HepG2 (cell line): ENCODE results near the gene FGD4. TPM values are rescaled to one million over a fixed set of nuclear protein-coding genes. Genes with fewer than 3 reads are reported as not detected.

Source experiments
- ATAC-seq: fragments of 200-7000 bp; cut with Tn5 transposase; 3 replicates; pipeline ENCODE4 v1.9.1; 2020; ENCODE audit warnings: mild to moderate bottlenecking, moderate library complexity
- BruUV-seq: library from RNA; stranded (reverse); fragments of 400-500 nt; replicated peaks from 2 replicates; lab custom pipeline; 2021; lab: Mats Ljungman, UMichigan
- CTCF ChIA-PET: fragments of 300-600 bp; formaldehyde crosslinking; extraction: SDS; loops from one replicate; lab custom pipeline; 2021; ENCODE audit warnings: low total read pairs, inconsistent platforms, low intra/inter-chr PET ratio; lab: Yijun Ruan, JAX
- POLR2A ChIA-PET: fragments of 350-600 bp; sonication (Branson Sonifier 250); formaldehyde crosslinking; loops from one replicate; lab custom pipeline; 2020; ENCODE audit warnings: antibody characterized with exemption, inconsistent platforms; lab: Yijun Ruan, JAX
- DNase-seq: peaks from one replicate; pipeline ENCODE4 v3.0.0-alpha.2; 2015; ENCODE audit warnings: low spot score
- FAIRE-seq: peaks from 3 replicates; lab custom pipeline; 2011; peaks lifted over from hg19 to GRCh38; lab: Jason Lieb, UNC
- H2AFZ ChIP-seq: one replicate; pipeline ENCODE4 v1.6.1; 2011; ENCODE audit warnings: low read length, inconsistent platforms
- H3K27ac ChIP-seq: fragments of 300-600 bp; 3 replicates; pipeline ENCODE4 v1.8.0; 2011; ENCODE audit warnings: mixed run types, mild to moderate bottlenecking, mixed read lengths, low read length, inconsistent platforms; ENCODE audit not compliant: insufficient read depth; ENCODE audit errors: extremely low read length
- H3K27me3 ChIP-seq, 2 experiments: fragments of 200-600 bp in 1 of 2; 2 replicates in 1 of 2; 3 replicates in 1 of 2; pipeline versions ENCODE4 v1.6.0 to v1.8.0; 2011; ENCODE audit warnings: low read length in 2 of 2, mild to moderate bottlenecking in 2 of 2, moderate library complexity in 2 of 2, inconsistent platforms in 1 of 2; ENCODE audit not compliant: insufficient read depth in 2 of 2, control insufficient read depth in 1 of 2
- H3K36me3 ChIP-seq, 2 experiments: fragments of 200-600 bp in 1 of 2; replicated peaks in 1 of 2; 2 replicates in 1 of 2; 3 replicates in 1 of 2; pipeline versions ENCODE4 v1.5.1 to v1.8.0; 2011; ENCODE audit warnings: low read length in 2 of 2, inconsistent platforms in 1 of 2; ENCODE audit not compliant: insufficient read depth in 2 of 2, control insufficient read depth in 1 of 2
- H3K4me1 ChIP-seq: 2 replicates; pipeline ENCODE4 v1.5.1; 2012; ENCODE audit warnings: low read length, inconsistent platforms; ENCODE audit not compliant: insufficient read depth
- H3K4me2 ChIP-seq: 2 replicates; pipeline ENCODE4 v1.6.0; 2011; ENCODE audit warnings: low read depth, low read length, inconsistent platforms
- H3K4me3 ChIP-seq, 3 experiments: fragments of 200-600 bp in 1 of 3; sonication (generic), shearing (Covaris generic) in 1 of 3; replicated peaks in 1 of 3; 2 replicates each; pipeline ENCODE4 v1.5.1; 2011 to 2016; ENCODE audit warnings: low read length in 3 of 3, inconsistent platforms in 2 of 3, low read depth in 2 of 3, mild to moderate bottlenecking in 2 of 3, control low read depth in 1 of 3, mixed read lengths in 1 of 3; ENCODE audit not compliant: insufficient read depth in 1 of 3
- H3K79me2 ChIP-seq: one replicate; pipeline ENCODE4 v1.6.1; 2011; ENCODE audit warnings: low read length, inconsistent platforms; ENCODE audit not compliant: insufficient read depth
- H3K9ac ChIP-seq: 2 replicates; pipeline ENCODE4 v1.6.0; 2011; ENCODE audit warnings: mild to moderate bottlenecking, low read depth, low read length, inconsistent platforms; ENCODE audit not compliant: insufficient read depth
- H3K9me3 ChIP-seq: 2 replicates; pipeline ENCODE4 v1.5.1; 2012; ENCODE audit warnings: mild to moderate bottlenecking, low read length
- H4K20me1 ChIP-seq: 2 replicates; pipeline ENCODE4 v1.6.0; 2011; ENCODE audit warnings: inconsistent platforms, mild to moderate bottlenecking, low read length, moderate library complexity; ENCODE audit not compliant: insufficient read depth
- FOXP1 ChIP-seq, 2 experiments: fragments of 450-650 bp in 1 of 2; IDR thresholded peaks; 2 replicates each; pipeline ENCODE4 v1.6.1; 2017 to 2018; ENCODE audit warnings: antibody characterized with exemption in 1 of 2
- IRX3 ChIP-seq: sonication (generic); formaldehyde crosslinking; IDR thresholded peaks from 2 replicates; pipeline ENCODE4 v1.8.1; 2023; ENCODE audit warnings: mild to moderate bottlenecking, low read depth, missing genetic modification reagents, borderline replicate concordance
- MAFK ChIP-seq, 2 experiments: IDR thresholded peaks in 1 of 2; conservative IDR thresholded peaks in 1 of 2; 2 replicates each; pipeline ENCODE4 v1.6.1; 2011; ENCODE audit warnings: improper control_type of control experiment in 2 of 2, low read length in 2 of 2
- NFE2L2 ChIP-seq: fragments of 150-350 bp; IDR thresholded peaks from 2 replicates; pipeline ENCODE4 v1.6.1; 2014; ENCODE audit warnings: low read length
- ONECUT2 ChIP-seq: sonication (generic); formaldehyde crosslinking; IDR thresholded peaks from 2 replicates; pipeline ENCODE4 v1.4.0; 2020; ENCODE audit warnings: missing genetic modification reagents
- SKI ChIP-seq: fragments of 450-650 bp; IDR thresholded peaks from one replicate; pipeline ENCODE4 v1.6.1; 2018; ENCODE audit warnings: mild to moderate bottlenecking; ENCODE audit not compliant: partially characterized antibody
- ZNF547 ChIP-seq: sonication (generic); formaldehyde crosslinking; IDR thresholded peaks from 2 replicates; pipeline ENCODE4 v1.5.1; 2020; ENCODE audit warnings: mild to moderate bottlenecking, missing genetic modification reagents
- ZNF652 ChIP-seq: IDR thresholded peaks from 2 replicates; pipeline ENCODE4 v1.6.1; 2016; ENCODE audit warnings: low read depth, borderline replicate concordance
- ZNF83 ChIP-seq: sonication (generic); formaldehyde crosslinking; IDR thresholded peaks from 2 replicates; pipeline ENCODE4 v1.4.0; 2020; ENCODE audit warnings: missing genetic modification reagents, mild to moderate bottlenecking, borderline replicate concordance
- WGBS: methylation state at CpG from one replicate; pipeline ENCODE4 v1.1.6; 2017; ENCODE audit warnings: low lambda C conversion rate; 5-methylcytosine and 5-hydroxymethylcytosine counted together
- in situ Hi-C: cut with HindIII; loops from 2 replicates; pipeline ENCODE4 v1.10.0; 2017; ENCODE audit warnings: low pct_unique_long_range_greater_than_20kb; ENCODE audit not compliant: extremely low pct_ligation_motif_present
- intact Hi-C: fragments of 100-400 bp; cut with micrococcal nuclease; formaldehyde crosslinking; loops from one replicate; pipeline ENCODE4 v1.10.0; 2022; ENCODE audit not compliant: unreplicated experiment
- polyA plus RNA-seq, 8 experiments: library from polyadenylated mRNA; depleted of rRNA in 3 of 8; stranded (reverse) in 7 of 8; unstranded in 1 of 8; fragments of >200 nt; fragmentation: Illumina TruSeq in 4 of 8; extraction: Trizol in 4 of 8; gene quantifications; 2 replicates each; pipeline versions ENCODE4 v1.2.1 to v1.2.3, GENCODE V29; 2011 to 2016; ENCODE audit warnings: low read depth in 4 of 8, missing spikeins in 1 of 8, mixed read lengths in 1 of 8; ENCODE audit not compliant: insufficient read depth in 1 of 8
- total RNA-seq, 5 experiments: library from RNA; depleted of rRNA; stranded (reverse); fragments of >200 nt; fragmentation: Illumina TruSeq; extraction: Trizol; gene quantifications; 2 replicates each; pipeline ENCODE4 v1.2.3, GENCODE V29; 2016; ENCODE audit warnings: low read depth in 1 of 5
- TF ChIP-seq, protein P1 (sequence below): sonication (generic); formaldehyde crosslinking; IDR thresholded peaks from 2 replicates; pipeline ENCODE4 v1.5.1; 2020; ENCODE audit warnings: missing genetic modification reagents, mild to moderate bottlenecking, borderline replicate concordance
- TF ChIP-seq, protein P2 (sequence below): fragments of 450-650 bp; IDR thresholded peaks from 2 replicates; pipeline ENCODE4 v1.6.1; 2017; ENCODE audit warnings: mild to moderate bottlenecking
- TF ChIP-seq, protein P3 (sequence below): sonication (generic); formaldehyde crosslinking; IDR thresholded peaks from 2 replicates; pipeline ENCODE4 v1.4.0; 2020; ENCODE audit warnings: low read depth, mild to moderate bottlenecking, missing genetic modification reagents

The FGD4 gene
- total and polyA plus RNA-seq, 2 of the 13 experiments (the other 11 are each of a cell fraction or from before 2014, with no cell fraction given): 4.6 to 6.6 TPM

DNA sequence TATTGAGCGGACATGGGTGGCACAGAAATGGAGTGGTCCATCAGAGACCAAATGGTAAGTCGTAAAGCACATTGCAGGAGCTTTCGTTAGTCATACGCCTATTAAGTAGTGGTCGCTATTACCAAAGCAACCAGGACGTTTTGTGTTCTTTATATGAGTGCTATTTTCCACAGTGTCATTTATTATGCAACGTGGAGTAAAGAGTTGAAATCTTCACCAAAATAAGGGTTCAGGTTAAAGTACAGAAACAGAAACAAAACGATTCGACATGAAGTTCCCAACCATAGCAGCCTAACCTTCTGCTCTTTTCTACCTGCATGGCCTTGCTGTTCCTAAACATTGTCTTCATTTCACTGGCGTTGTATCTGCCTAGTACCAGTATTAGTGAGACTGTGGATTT lies 20.1 kb upstream of the FGD4 start:
- ATAC-seq (peak; percentile 50), DNase-seq (no peak), FAIRE-seq (no peak)
- Histone ChIP-seq H3K27me3 (0 out of 5 replicates have a peak, but pooled peaks cover 0 to 3% of the 10 kb centered on the region in 2 experiments), H3K9ac (peak overlapping the region; percentile 26; the same call in 1 of the 2 replicates), H3K27ac (no peak overlapping the region), H2AFZ (peak overlapping the region; percentile 68), H3K4me3 (peak overlapping the region; percentile 35 to 41 (median 38); a peak in 3 of 6 replicates), H4K20me1 (no peaks in the 10 kb centered on the region), H3K79me2 (no peaks in the 10 kb centered on the region), H3K4me1 (peaks cover 6% of the 10 kb centered on the region), H3K4me2 (peak overlapping the region; percentile 64), H3K36me3 (no peaks in the 10 kb centered on the region), H3K9me3 (no peaks in the 10 kb centered on the region)
- CTCF ChIA-PET: no interaction called here
- BruUV-seq: no TSS peak
- in situ Hi-C loops: no loop called here
- intact Hi-C loops: no loop called here
- 45% methylated on average over 10 of the region's 10 CpGs for WGBS
- POLR2A ChIA-PET: no interaction called here
- no peak for TF ChIP-seq ZNF83 (CRISPR knock-in tag)
- TF ChIP-seq, protein P1, sequence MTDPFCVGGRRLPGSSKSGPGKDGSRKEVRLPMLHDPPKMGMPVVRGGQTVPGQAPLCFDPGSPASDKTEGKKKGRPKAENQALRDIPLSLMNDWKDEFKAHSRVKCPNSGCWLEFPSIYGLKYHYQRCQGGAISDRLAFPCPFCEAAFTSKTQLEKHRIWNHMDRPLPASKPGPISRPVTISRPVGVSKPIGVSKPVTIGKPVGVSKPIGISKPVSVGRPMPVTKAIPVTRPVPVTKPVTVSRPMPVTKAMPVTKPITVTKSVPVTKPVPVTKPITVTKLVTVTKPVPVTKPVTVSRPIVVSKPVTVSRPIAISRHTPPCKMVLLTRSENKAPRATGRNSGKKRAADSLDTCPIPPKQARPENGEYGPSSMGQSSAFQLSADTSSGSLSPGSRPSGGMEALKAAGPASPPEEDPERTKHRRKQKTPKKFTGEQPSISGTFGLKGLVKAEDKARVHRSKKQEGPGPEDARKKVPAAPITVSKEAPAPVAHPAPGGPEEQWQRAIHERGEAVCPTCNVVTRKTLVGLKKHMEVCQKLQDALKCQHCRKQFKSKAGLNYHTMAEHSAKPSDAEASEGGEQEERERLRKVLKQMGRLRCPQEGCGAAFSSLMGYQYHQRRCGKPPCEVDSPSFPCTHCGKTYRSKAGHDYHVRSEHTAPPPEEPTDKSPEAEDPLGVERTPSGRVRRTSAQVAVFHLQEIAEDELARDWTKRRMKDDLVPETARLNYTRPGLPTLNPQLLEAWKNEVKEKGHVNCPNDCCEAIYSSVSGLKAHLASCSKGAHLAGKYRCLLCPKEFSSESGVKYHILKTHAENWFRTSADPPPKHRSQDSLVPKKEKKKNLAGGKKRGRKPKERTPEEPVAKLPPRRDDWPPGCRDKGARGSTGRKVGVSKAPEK (CRISPR knock-in tag): no peak
- TF ChIP-seq ZNF652 (CRISPR knock-in tag): no peak
- TF ChIP-seq ZNF547 (CRISPR knock-in tag): no peak

DNA sequence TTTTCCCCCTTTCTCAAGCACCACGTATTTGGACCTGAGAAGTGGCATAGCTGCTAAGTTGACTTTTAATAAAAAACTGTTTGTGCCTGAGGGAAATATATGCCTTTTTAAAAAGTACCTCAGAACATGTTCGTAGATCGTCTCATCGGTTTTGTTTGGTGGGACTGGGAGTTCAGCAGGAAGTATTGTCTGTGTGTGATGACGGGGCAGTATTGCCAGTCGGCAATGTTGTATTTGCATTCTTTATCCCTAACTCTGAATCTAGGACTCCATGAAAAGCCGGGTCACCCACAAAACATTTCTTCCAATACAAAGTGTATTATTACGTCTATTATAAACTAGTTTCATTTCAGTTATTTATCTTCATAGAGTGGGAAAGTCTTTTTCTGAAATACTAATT lies 19.7 kb upstream of the FGD4 start:
- Histone ChIP-seq H3K36me3 (no peaks in the 10 kb centered on the region), H3K4me3 (peak overlapping the region; percentile 35 to 41 (median 38); a peak in 3 of 6 replicates), H3K9ac (peak overlapping the region; percentile 26; the same call in 1 of the 2 replicates), H3K27me3 (0 out of 5 replicates have a peak, but pooled peaks cover 0 to 3% of the 10 kb centered on the region in 2 experiments), H3K4me1 (peaks cover 6% of the 10 kb centered on the region), H3K4me2 (peak overlapping the region; percentile 64), H3K9me3 (no peaks in the 10 kb centered on the region), H3K79me2 (no peaks in the 10 kb centered on the region), H4K20me1 (no peaks in the 10 kb centered on the region), H3K27ac (no peak overlapping the region), H2AFZ (peak overlapping the region; percentile 68)
- ATAC-seq: peak; percentile 74
- WGBS: 3% methylated on average over 8 of the region's 8 CpGs
- POLR2A ChIA-PET: no interaction called here
- CTCF ChIA-PET: no interaction called here
- intact Hi-C loops: no loop called here
- peak; percentile 8 for FAIRE-seq
- peak; percentile 25 for DNase-seq
- in situ Hi-C loops: no loop called here
- BruUV-seq: no TSS peak
- TF ChIP-seq ONECUT2 (CRISPR knock-in tag) (no peak), FOXP1 (IDR thresholded peaks at IDR 0.05) (no peak), FOXP1 (CRISPR knock-in tag; IDR thresholded peaks at IDR 0.05) (no peak), SKI (no peak), IRX3 (no peak), NFE2L2 (peak; percentile 47; the same call in 1 of the 2 replicates), MAFK (conservative IDR thresholded peaks at IDR 0.05 in 1 of 2, IDR thresholded peaks at IDR 0.05 in 1 of 2; ENCODE audit: low read length in 2 of 2) (peak in 1 of 2 experiments; percentile 18; a peak in 2 of 4 replicates)
- TF ChIP-seq, protein P2, sequence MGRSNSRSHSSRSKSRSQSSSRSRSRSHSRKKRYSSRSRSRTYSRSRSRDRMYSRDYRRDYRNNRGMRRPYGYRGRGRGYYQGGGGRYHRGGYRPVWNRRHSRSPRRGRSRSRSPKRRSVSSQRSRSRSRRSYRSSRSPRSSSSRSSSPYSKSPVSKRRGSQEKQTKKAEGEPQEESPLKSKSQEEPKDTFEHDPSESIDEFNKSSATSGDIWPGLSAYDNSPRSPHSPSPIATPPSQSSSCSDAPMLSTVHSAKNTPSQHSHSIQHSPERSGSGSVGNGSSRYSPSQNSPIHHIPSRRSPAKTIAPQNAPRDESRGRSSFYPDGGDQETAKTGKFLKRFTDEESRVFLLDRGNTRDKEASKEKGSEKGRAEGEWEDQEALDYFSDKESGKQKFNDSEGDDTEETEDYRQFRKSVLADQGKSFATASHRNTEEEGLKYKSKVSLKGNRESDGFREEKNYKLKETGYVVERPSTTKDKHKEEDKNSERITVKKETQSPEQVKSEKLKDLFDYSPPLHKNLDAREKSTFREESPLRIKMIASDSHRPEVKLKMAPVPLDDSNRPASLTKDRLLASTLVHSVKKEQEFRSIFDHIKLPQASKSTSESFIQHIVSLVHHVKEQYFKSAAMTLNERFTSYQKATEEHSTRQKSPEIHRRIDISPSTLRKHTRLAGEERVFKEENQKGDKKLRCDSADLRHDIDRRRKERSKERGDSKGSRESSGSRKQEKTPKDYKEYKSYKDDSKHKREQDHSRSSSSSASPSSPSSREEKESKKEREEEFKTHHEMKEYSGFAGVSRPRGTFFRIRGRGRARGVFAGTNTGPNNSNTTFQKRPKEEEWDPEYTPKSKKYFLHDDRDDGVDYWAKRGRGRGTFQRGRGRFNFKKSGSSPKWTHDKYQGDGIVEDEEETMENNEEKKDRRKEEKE: no peak
- TF ChIP-seq, protein P3, sequence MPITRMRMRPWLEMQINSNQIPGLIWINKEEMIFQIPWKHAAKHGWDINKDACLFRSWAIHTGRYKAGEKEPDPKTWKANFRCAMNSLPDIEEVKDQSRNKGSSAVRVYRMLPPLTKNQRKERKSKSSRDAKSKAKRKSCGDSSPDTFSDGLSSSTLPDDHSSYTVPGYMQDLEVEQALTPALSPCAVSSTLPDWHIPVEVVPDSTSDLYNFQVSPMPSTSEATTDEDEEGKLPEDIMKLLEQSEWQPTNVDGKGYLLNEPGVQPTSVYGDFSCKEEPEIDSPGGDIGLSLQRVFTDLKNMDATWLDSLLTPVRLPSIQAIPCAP (CRISPR knock-in tag): no peak
